OCI-LY7 (cell line): Measurements from ENCODE around the gene TNFAIP3.
"Not testable (repeated sequence)": the region's sequence is repeated elsewhere in the genome, so short reads cannot be mapped to it uniquely, and the experiment has no call there.

Experiments
- EZH2phosphoT487 ChIP-seq: fragments of 200-600 bp; sonication (generic); IDR thresholded peaks from 2 replicates; pipeline ENCODE4 v1.6.1; 2018; ENCODE audit warnings: low read depth, borderline replicate concordance, mild to moderate bottlenecking, mixed run types, antibody characterized with exemption, low read length, moderate library complexity, mixed read lengths
- TF ChIP-seq, protein P1 (sequence below): fragments of 200-600 bp; sonication (generic); conservative IDR thresholded peaks from 2 replicates; pipeline ENCODE4 v1.5.1; 2014; ENCODE audit warnings: mild to moderate bottlenecking, antibody characterized with exemption, low read length, moderate library complexity, mixed read lengths

DNA sequence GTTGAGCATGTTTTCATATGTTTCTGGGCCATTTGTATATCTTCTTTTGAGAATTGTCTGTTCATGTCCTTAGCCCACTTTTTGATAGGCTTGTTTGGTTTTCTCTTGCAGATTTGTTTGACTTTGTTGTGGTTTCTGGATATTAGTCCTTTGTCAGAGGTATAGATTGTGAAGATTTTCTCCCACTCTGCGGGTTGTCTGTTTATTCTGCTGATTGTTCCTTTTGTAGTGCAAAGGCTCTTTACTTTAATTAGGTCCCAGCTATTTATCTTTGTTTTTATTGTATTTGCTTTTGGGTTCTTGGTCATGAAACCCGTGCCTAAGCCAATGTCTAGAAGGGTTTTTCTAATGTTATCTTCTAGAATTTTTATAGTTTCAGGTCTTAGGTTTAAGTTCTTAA, 29.0 kb upstream of the TNFAIP3 start:
- TF ChIP-seq, protein P1, sequence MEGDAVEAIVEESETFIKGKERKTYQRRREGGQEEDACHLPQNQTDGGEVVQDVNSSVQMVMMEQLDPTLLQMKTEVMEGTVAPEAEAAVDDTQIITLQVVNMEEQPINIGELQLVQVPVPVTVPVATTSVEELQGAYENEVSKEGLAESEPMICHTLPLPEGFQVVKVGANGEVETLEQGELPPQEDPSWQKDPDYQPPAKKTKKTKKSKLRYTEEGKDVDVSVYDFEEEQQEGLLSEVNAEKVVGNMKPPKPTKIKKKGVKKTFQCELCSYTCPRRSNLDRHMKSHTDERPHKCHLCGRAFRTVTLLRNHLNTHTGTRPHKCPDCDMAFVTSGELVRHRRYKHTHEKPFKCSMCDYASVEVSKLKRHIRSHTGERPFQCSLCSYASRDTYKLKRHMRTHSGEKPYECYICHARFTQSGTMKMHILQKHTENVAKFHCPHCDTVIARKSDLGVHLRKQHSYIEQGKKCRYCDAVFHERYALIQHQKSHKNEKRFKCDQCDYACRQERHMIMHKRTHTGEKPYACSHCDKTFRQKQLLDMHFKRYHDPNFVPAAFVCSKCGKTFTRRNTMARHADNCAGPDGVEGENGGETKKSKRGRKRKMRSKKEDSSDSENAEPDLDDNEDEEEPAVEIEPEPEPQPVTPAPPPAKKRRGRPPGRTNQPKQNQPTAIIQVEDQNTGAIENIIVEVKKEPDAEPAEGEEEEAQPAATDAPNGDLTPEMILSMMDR: not testable (repeated sequence)
- not testable (repeated sequence) for TF ChIP-seq EZH2phosphoT487
